IMR-90 (cell line): Measurements from ENCODE around the gene COA3. TPM values are rescaled to one million over a fixed set of nuclear protein-coding genes. Genes with fewer than 3 reads are reported as not detected.

Experiments used
- ATAC-seq: fragments of 200-7000 bp; cut with Tn5 transposase; 2 replicates; pipeline ENCODE4 v1.9.1; 2020; ENCODE audit warnings: low read depth, mild to moderate bottlenecking, moderate library complexity
- BruUV-seq: library from RNA; stranded (reverse); fragments of 400-500 nt; replicated peaks from 2 replicates; lab custom pipeline; 2021; lab: Mats Ljungman, UMichigan
- CTCF ChIA-PET: fragments of 300-600 bp; formaldehyde crosslinking; extraction: SDS; loops from one replicate; lab custom pipeline; 2021; ENCODE audit warnings: antibody characterized with exemption; lab: Yijun Ruan, JAX
- POLR2A ChIA-PET: fragments of 300-600 bp; sonication (Branson Sonifier 250); formaldehyde crosslinking; loops from one replicate; lab custom pipeline; 2022; ENCODE audit warnings: antibody characterized with exemption; ENCODE audit not compliant: unreplicated experiment; lab: Charles Lee
- DNase-seq: peaks from one replicate; pipeline ENCODE4 v3.0.0; 2013
- H2AFZ ChIP-seq: replicated peaks from 2 replicates; pipeline ENCODE3; 2013; ENCODE audit warnings: low read length, mild to moderate bottlenecking; ENCODE audit not compliant: poor library complexity
- H2AK5ac ChIP-seq: 2 replicates; pipeline ENCODE4 v1.6.1; 2013; ENCODE audit warnings: low read depth, low read length, inconsistent platforms
- H2AK9ac ChIP-seq: replicated peaks from 2 replicates; pipeline ENCODE3; 2013; ENCODE audit warnings: mild to moderate bottlenecking, low read depth, low read length, moderate library complexity; ENCODE audit not compliant: poor library complexity
- H2BK120ac ChIP-seq: 2 replicates; pipeline ENCODE4 v1.6.1; 2013; ENCODE audit warnings: low read depth, low read length, inconsistent platforms
- H2BK15ac ChIP-seq: 3 replicates; pipeline ENCODE4 v1.6.1; 2013; ENCODE audit warnings: low read depth, low read length, inconsistent platforms
- H2BK20ac ChIP-seq: 2 replicates; pipeline ENCODE4 v1.6.1; 2013; ENCODE audit warnings: low read depth, mild to moderate bottlenecking, inconsistent platforms, low read length, moderate library complexity
- H2BK5ac ChIP-seq: 2 replicates; pipeline ENCODE4 v1.6.1; 2013; ENCODE audit warnings: mild to moderate bottlenecking, low read depth, low read length, inconsistent platforms; ENCODE audit not compliant: poor library complexity, severe bottlenecking
- H3K14ac ChIP-seq: replicated peaks from 2 replicates; pipeline ENCODE4 v1.6.1; 2013; ENCODE audit warnings: low read depth, low read length, inconsistent platforms
- H3K18ac ChIP-seq: 2 replicates; pipeline ENCODE4 v1.6.1; 2013; ENCODE audit warnings: low read depth, low read length, control low read depth
- H3K23ac ChIP-seq: 2 replicates; pipeline ENCODE4 v1.6.1; 2013; ENCODE audit warnings: low read depth, low read length, inconsistent platforms
- H3K27ac ChIP-seq: 2 replicates; pipeline ENCODE4 v1.5.1; 2013; ENCODE audit warnings: mild to moderate bottlenecking, control low read depth, low read length; ENCODE audit not compliant: insufficient read depth
- H3K27me3 ChIP-seq: 2 replicates; pipeline ENCODE4 v1.6.1; 2013; ENCODE audit warnings: low read length; ENCODE audit not compliant: control insufficient read depth, insufficient read depth
- H3K36me3 ChIP-seq: 2 replicates; pipeline ENCODE4 v1.6.1; 2013; ENCODE audit warnings: low read length, mixed read lengths; ENCODE audit not compliant: control insufficient read depth, insufficient read depth
- H3K4ac ChIP-seq: 2 replicates; pipeline ENCODE4 v1.6.1; 2013; ENCODE audit warnings: low read depth, low read length, inconsistent platforms
- H3K4me1 ChIP-seq: 2 replicates; pipeline ENCODE4 v1.6.1; 2013; ENCODE audit warnings: low read length, mixed read lengths; ENCODE audit not compliant: control insufficient read depth, insufficient read depth
- H3K4me2 ChIP-seq: 2 replicates; pipeline ENCODE4 v1.6.1; 2013; ENCODE audit warnings: low read depth, mild to moderate bottlenecking, control low read depth, low read length, moderate library complexity
- H3K4me3 ChIP-seq: 2 replicates; pipeline ENCODE4 v1.5.1; 2013; ENCODE audit warnings: low read depth, mild to moderate bottlenecking, control low read depth, low read length, moderate library complexity; ENCODE audit not compliant: insufficient read depth
- H3K56ac ChIP-seq: 2 replicates; pipeline ENCODE4 v1.6.1; 2013; ENCODE audit warnings: low read length, inconsistent platforms; ENCODE audit not compliant: insufficient read depth; ENCODE audit errors: extremely low read depth
- H3K79me1 ChIP-seq, 2 experiments: 2 replicates each; pipeline ENCODE4 v1.6.1; 2013; ENCODE audit warnings: low read length in 2 of 2, inconsistent platforms in 1 of 2, low read depth in 1 of 2
- H3K9ac ChIP-seq: 2 replicates; pipeline ENCODE4 v1.6.1; 2013; ENCODE audit warnings: low read depth, low read length, control low read depth
- H3K9me1 ChIP-seq: 2 replicates; pipeline ENCODE4 v1.6.1; 2013; ENCODE audit warnings: low read length, inconsistent platforms; ENCODE audit not compliant: insufficient read depth
- H3K9me3 ChIP-seq: 2 replicates; pipeline ENCODE4 v1.6.1; 2013; ENCODE audit warnings: low read length; ENCODE audit not compliant: control insufficient read depth, insufficient read depth
- H4K20me1 ChIP-seq: 2 replicates; pipeline ENCODE4 v1.6.1; 2013; ENCODE audit warnings: low read length, inconsistent platforms; ENCODE audit not compliant: insufficient read depth
- H4K5ac ChIP-seq: 2 replicates; pipeline ENCODE4 v1.6.1; 2013; ENCODE audit warnings: mild to moderate bottlenecking, low read depth, low read length, control low read depth
- H4K8ac ChIP-seq, 2 experiments: 2 replicates each; pipeline ENCODE4 v1.6.1; 2013; ENCODE audit warnings: low read depth in 2 of 2, low read length in 2 of 2, control low read depth in 1 of 2, inconsistent platforms in 1 of 2
- H4K91ac ChIP-seq: 2 replicates; pipeline ENCODE4 v1.6.1; 2013; ENCODE audit warnings: low read depth, low read length, inconsistent platforms; ENCODE audit not compliant: insufficient read depth
- NFE2L2 ChIP-seq: fragments of 150-350 bp; IDR thresholded peaks from 2 replicates; pipeline ENCODE4 v1.6.1; 2016; ENCODE audit warnings: low read depth, mild to moderate bottlenecking, low read length
- RAD21 ChIP-seq: IDR thresholded peaks from 2 replicates; pipeline ENCODE4 v1.6.1; 2012; ENCODE audit warnings: low read length, improper control_type of control experiment
- RCOR1 ChIP-seq: IDR thresholded peaks from 2 replicates; pipeline ENCODE4 v1.6.1; 2012; ENCODE audit warnings: mild to moderate bottlenecking, low read length, improper control_type of control experiment; ENCODE audit not compliant: insufficient replicate concordance
- WGBS, 2 experiments: methylation state at CpG; one replicate each; pipeline versions ENCODE4 v1.1.5 to v1.1.7; 2013; ENCODE audit warnings: missing lambda C conversion rate in 2 of 2; ENCODE audit not compliant: insufficient read length in 1 of 2; ENCODE audit errors: extremely low coverage in 2 of 2; 5-methylcytosine and 5-hydroxymethylcytosine counted together
- dilution Hi-C: fragments of 300-500 bp; cut with HindIII; formaldehyde crosslinking; loops from one replicate; pipeline ENCODE4 v1.14.3; 2018; ENCODE audit warnings: low sequenced_read_pairs; ENCODE audit not compliant: unreplicated experiment
- in situ Hi-C: fragments of 300-500 bp; cut with MboI; formaldehyde crosslinking; loops from 3 replicates; pipeline ENCODE4 v1.14.3; 2019; ENCODE audit warnings: low sequenced_read_pairs, inconsistent platforms, mixed read lengths
- intact Hi-C: fragments of 100-400 bp; cut with micrococcal nuclease; formaldehyde crosslinking; loops from 2 replicates; pipeline ENCODE4 v1.10.0; 2022
- polyA plus RNA-seq, 3 experiments: library from polyadenylated mRNA; depleted of rRNA; stranded (reverse); fragments of >200 nt; gene quantifications; 2 replicates each; pipeline ENCODE4 v1.2.3, GENCODE V29; 2012; ENCODE audit warnings: low replicate concordance in 1 of 3
- total RNA-seq: library from RNA; depleted of rRNA; stranded (reverse); fragments of >200 nt; gene quantifications from 2 replicates; pipeline ENCODE4 v1.2.3, GENCODE V29; 2012

Gene COA3
- total and polyA plus RNA-seq, 2 of the 4 experiments (the other 2 are of a cell fraction): 66.8 to 78.1 TPM

DNA sequence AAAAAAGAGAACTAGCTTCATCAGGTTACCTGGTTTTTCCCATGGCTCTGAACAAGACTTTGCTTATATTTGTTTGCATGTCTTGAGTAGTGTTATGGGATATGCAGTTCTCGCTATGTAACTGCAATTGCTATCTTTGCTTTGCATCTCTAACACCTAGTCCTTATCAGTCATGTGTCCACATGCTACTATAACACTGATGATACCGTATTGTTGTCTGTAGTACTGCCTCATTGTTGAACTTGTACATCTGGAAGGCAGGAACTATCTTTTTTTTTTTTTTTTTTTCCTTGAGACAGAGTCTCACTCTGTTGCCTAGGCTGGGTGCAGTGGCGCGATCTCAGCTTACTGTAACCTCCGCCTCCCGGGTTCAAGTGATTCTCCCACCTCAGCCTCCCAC is 37.2 kb upstream of the COA3 start:
- BruUV-seq: no TSS peak
- H2AK5ac ChIP-seq: no peak overlapping the region
- no peak overlapping the region for H2BK5ac ChIP-seq
- dilution Hi-C loops: no loop called here
- H2AFZ ChIP-seq: no peak overlapping the region
- 100% methylated on average over 3 of the region's 6 CpGs; no CpG with 5 or more reads in 1 of the 2 experiments for WGBS, 2 experiments
- H3K9me1 ChIP-seq: no peaks in the 10 kb centered on the region
- H3K27me3 ChIP-seq: no peaks in the 10 kb centered on the region
- H3K4me1 ChIP-seq: 0 out of 2 replicates have a peak, but pooled peaks cover 3% of the 10 kb centered on the region
- H3K18ac ChIP-seq: no peak overlapping the region
- peaks cover 47 to 62% of the 10 kb centered on the region in 2 experiments for H3K79me1 ChIP-seq
- ChIA-PET POLR2A (no interaction called here), CTCF (interaction anchor here (1.2 kb wide), 1 partner anchor 12 kb away, joined by 3 read pairs; the partner anchor contains the start of gene BECN1)
- ATAC-seq: no peak
- no peak overlapping the region for H3K4me3 ChIP-seq
- H2AK9ac ChIP-seq: no peak overlapping the region
- H4K20me1 ChIP-seq: peaks cover 4% of the 10 kb centered on the region; the same call in 1 of the 2 replicates
- H3K4ac ChIP-seq: no peak overlapping the region
- H3K23ac ChIP-seq: no peak overlapping the region
- no peak for DNase-seq
- TF ChIP-seq RAD21 (no peak), NFE2L2 (no peak), RCOR1 (no peak)
- peaks cover 30% of the 10 kb centered on the region for H3K36me3 ChIP-seq
- H3K9ac ChIP-seq: no peak overlapping the region
- no peak overlapping the region for H3K27ac ChIP-seq
- no peak overlapping the region for H3K56ac ChIP-seq
- no peak overlapping the region for H2BK15ac ChIP-seq
- H4K8ac ChIP-seq: no peak overlapping the region
- H3K4me2 ChIP-seq: no peak overlapping the region
- H2BK20ac ChIP-seq: no peak overlapping the region
- intact Hi-C loops: no loop called here
- H2BK120ac ChIP-seq: no peak overlapping the region
- H4K5ac ChIP-seq: no peak overlapping the region
- no peak overlapping the region for H3K14ac ChIP-seq
- in situ Hi-C loops: no loop called here
- no peak overlapping the region for H4K91ac ChIP-seq
- no peaks in the 10 kb centered on the region for H3K9me3 ChIP-seq
